Hepatocyte (in vitro differentiated cells): ENCODE results near the gene MACROD2. TPM values are rescaled to one million over a fixed set of nuclear protein-coding genes. Genes with fewer than 3 reads are reported as not detected.

Experiments used
- DNase-seq: peaks from one replicate; pipeline ENCODE4 v3.0.0-alpha.2; 2016; ENCODE audit warnings: low spot score
- H2AFZ ChIP-seq: fragments of 200-600 bp; sonication (generic); 2 replicates; pipeline ENCODE4 v1.6.0; 2016; ENCODE audit warnings: antibody characterized with exemption, mild to moderate bottlenecking
- H3K27ac ChIP-seq: fragments of 200-600 bp; sonication (generic); 2 replicates; pipeline ENCODE4 v1.5.1; 2016; ENCODE audit warnings: mild to moderate bottlenecking
- H3K27me3 ChIP-seq: fragments of 200-600 bp; sonication (generic); 2 replicates; pipeline ENCODE4 v1.6.1; 2016
- H3K36me3 ChIP-seq: fragments of 200-600 bp; sonication (generic); replicated peaks from 2 replicates; pipeline ENCODE4 v1.5.1; 2016; ENCODE audit warnings: low read depth; ENCODE audit not compliant: insufficient read depth
- H3K4me1 ChIP-seq: fragments of 200-600 bp; sonication (generic); 2 replicates; pipeline ENCODE4 v1.5.1; 2016; ENCODE audit warnings: mild to moderate bottlenecking, moderate library complexity; ENCODE audit not compliant: insufficient read depth
- H3K4me2 ChIP-seq: fragments of 200-600 bp; sonication (generic); 2 replicates; pipeline ENCODE4 v1.6.0; 2016
- H3K4me3 ChIP-seq: fragments of 200-600 bp; sonication (generic); 2 replicates; pipeline ENCODE4 v1.5.1; 2016; ENCODE audit warnings: mild to moderate bottlenecking
- H3K79me2 ChIP-seq: fragments of 200-600 bp; sonication (generic); 2 replicates; pipeline ENCODE4 v1.6.0; 2017; ENCODE audit warnings: mild to moderate bottlenecking
- H3K9me2 ChIP-seq: fragments of 200-600 bp; sonication (generic); replicated peaks from 2 replicates; pipeline ENCODE4 v1.6.0; 2017; ENCODE audit warnings: mild to moderate bottlenecking; ENCODE audit not compliant: insufficient read depth
- H3K9me3 ChIP-seq: fragments of 200-600 bp; sonication (generic); 2 replicates; pipeline ENCODE4 v1.5.1; 2016; ENCODE audit warnings: low read depth, mild to moderate bottlenecking
- H4K20me1 ChIP-seq: fragments of 200-600 bp; sonication (generic); 2 replicates; pipeline ENCODE4 v1.6.0; 2016; ENCODE audit warnings: mild to moderate bottlenecking; ENCODE audit not compliant: insufficient read depth, poor library complexity, severe bottlenecking
- CTCF ChIP-seq: fragments of 200-600 bp; sonication (generic); IDR thresholded peaks from 2 replicates; pipeline ENCODE4 v1.5.1; 2016; ENCODE audit warnings: antibody characterized with exemption, mild to moderate bottlenecking; ENCODE audit not compliant: poor library complexity
- EZH2 ChIP-seq: fragments of 200-600 bp; sonication (generic); IDR thresholded peaks from 2 replicates; pipeline ENCODE4 v1.6.1; 2016; ENCODE audit warnings: antibody characterized with exemption, mild to moderate bottlenecking, borderline replicate concordance
- EZH2phosphoT487 ChIP-seq: fragments of 200-600 bp; sonication (generic); IDR thresholded peaks from one replicate; pipeline ENCODE4 v1.6.1; 2018; ENCODE audit warnings: antibody characterized with exemption, mild to moderate bottlenecking, low read depth, moderate library complexity; ENCODE audit not compliant: unreplicated experiment, severe bottlenecking
- WGBS: methylation state at CpG from one replicate; pipeline ENCODE4 v1.1.6; 2016; ENCODE audit warnings: low lambda C conversion rate; ENCODE audit errors: missing lambda C conversion rate; 5-methylcytosine and 5-hydroxymethylcytosine counted together
- polyA plus RNA-seq: library from polyadenylated mRNA; unstranded; fragments of >200 nt; fragmentation: Nextera tagmentation; extraction: Ambion mirVana; gene quantifications from 2 replicates; pipeline ENCODE4 v1.2.1, GENCODE V29; 2016
- total RNA-seq: library from RNA; depleted of rRNA; stranded (reverse); fragments of >200 nt; gene quantifications from 2 replicates; pipeline ENCODE4 v1.2.3, GENCODE V29; 2014

Gene MACROD2
- total and polyA plus RNA-seq, 2 experiments from 2014 or later = 2.4 to 3.1 TPM

GRCh38 chr20:14721926-14722452, 726.7 kb downstream of the MACROD2 start:
- DNase-seq = no peak
- Histone ChIP-seq H3K9me3 (no peaks in the 10 kb centered on the region), H3K36me3 (no peaks in the 10 kb centered on the region), H2AFZ (no peak overlapping the region), H3K4me1 (peaks cover 7% of the 10 kb centered on the region), H3K79me2 (no peaks in the 10 kb centered on the region), H3K4me3 (no peak overlapping the region), H3K9me2 (no peaks in the 10 kb centered on the region), H3K27ac (no peak overlapping the region), H4K20me1 (no peaks in the 10 kb centered on the region), H3K4me2 (no peak overlapping the region), H3K27me3 (no peaks in the 10 kb centered on the region)
- 97% methylated on average over 1 of the region's 1 CpG for WGBS
- TF ChIP-seq EZH2phosphoT487 (no peak), CTCF (no peak), EZH2 (no peak)

GRCh38 chr20:14723614-14724013, 728.3 kb downstream of the MACROD2 start:
- WGBS = 84% methylated on average over 3 of the region's 3 CpGs
- DNase-seq = no peak
- Histone ChIP-seq H3K4me3 (no peak overlapping the region), H3K9me2 (no peaks in the 10 kb centered on the region), H3K4me1 (no peaks in the 10 kb centered on the region), H2AFZ (no peak overlapping the region), H3K27ac (no peak overlapping the region), H3K36me3 (no peaks in the 10 kb centered on the region), H3K79me2 (no peaks in the 10 kb centered on the region), H3K4me2 (no peak overlapping the region), H3K9me3 (no peaks in the 10 kb centered on the region), H3K27me3 (no peaks in the 10 kb centered on the region), H4K20me1 (no peaks in the 10 kb centered on the region)
- TF ChIP-seq EZH2phosphoT487 (no peak), CTCF (no peak), EZH2 (no peak)

GRCh38 chr20:14724036-14724435, 728.7 kb downstream of the MACROD2 start:
- no peak overlapping the region for H3K27ac ChIP-seq
- H3K4me2 ChIP-seq = no peak overlapping the region
- TF ChIP-seq EZH2 (no peak), EZH2phosphoT487 (no peak), CTCF (no peak)
- WGBS = 91% methylated on average over 1 of the region's 1 CpG
- no peak overlapping the region for H3K4me3 ChIP-seq
- no peak for DNase-seq
- no peaks in the 10 kb centered on the region for H3K27me3 ChIP-seq
- H3K4me1 ChIP-seq = no peaks in the 10 kb centered on the region
- no peaks in the 10 kb centered on the region for H3K79me2 ChIP-seq
- no peaks in the 10 kb centered on the region for H3K36me3 ChIP-seq
- no peak overlapping the region for H2AFZ ChIP-seq
- no peaks in the 10 kb centered on the region for H3K9me3 ChIP-seq
- H3K9me2 ChIP-seq = no peaks in the 10 kb centered on the region
- no peaks in the 10 kb centered on the region for H4K20me1 ChIP-seq
